H1 (cell line): ENCODE results near the gene SLC45A1. TPM values are rescaled to one million over a fixed set of nuclear protein-coding genes. Genes with fewer than 3 reads are reported as not detected.

Experiments used
- CTCF ChIA-PET: fragments of 300-600 bp; sonication (Branson Sonifier 250); formaldehyde crosslinking; loops from one replicate; lab custom pipeline; 2021; ENCODE audit not compliant: partially characterized antibody; lab: Charles Lee
- POLR2A ChIA-PET: fragments of 300-600 bp; sonication (Branson Sonifier 250); formaldehyde crosslinking; loops from one replicate; lab custom pipeline; 2021; ENCODE audit warnings: inconsistent platforms; ENCODE audit not compliant: partially characterized antibody; lab: Charles Lee
- DNase-seq, 2 experiments: peaks; one replicate each; pipeline versions ENCODE4 v3.0.0 to v3.0.0-alpha.2; 2010 to 2022; ENCODE audit warnings: low spot score in 2 of 2, low read depth in 1 of 2, mixed read lengths in 1 of 2
- FAIRE-seq: peaks from 2 replicates; lab custom pipeline; 2011; peaks lifted over from hg19 to GRCh38; lab: Jason Lieb, UNC
- H2AFZ ChIP-seq: 2 replicates; pipeline ENCODE4 v1.8.1; 2012; ENCODE audit warnings: low read length, inconsistent platforms
- H2AK5ac ChIP-seq: 2 replicates; pipeline ENCODE4 v1.6.1; 2013; ENCODE audit warnings: low read depth, low read length
- H2BK120ac ChIP-seq: replicated peaks from 2 replicates; pipeline ENCODE3; 2013; ENCODE audit warnings: low read depth, low read length, inconsistent platforms
- H2BK12ac ChIP-seq: 2 replicates; pipeline ENCODE4 v1.6.1; 2013; ENCODE audit warnings: low read depth, low read length
- H2BK15ac ChIP-seq: 2 replicates; pipeline ENCODE4 v1.6.1; 2013; ENCODE audit warnings: low read length
- H2BK20ac ChIP-seq: 2 replicates; pipeline ENCODE4 v1.6.1; 2013; ENCODE audit warnings: low read length
- H2BK5ac ChIP-seq: 2 replicates; pipeline ENCODE4 v1.6.1; 2013; ENCODE audit warnings: low read depth, low read length
- H3K14ac ChIP-seq: 2 replicates; pipeline ENCODE4 v1.6.1; 2013; ENCODE audit warnings: inconsistent platforms; ENCODE audit not compliant: insufficient read length
- H3K18ac ChIP-seq: 2 replicates; pipeline ENCODE4 v1.6.1; 2013; ENCODE audit warnings: low read length; ENCODE audit errors: extremely low read depth
- H3K23ac ChIP-seq: 2 replicates; pipeline ENCODE4 v1.6.1; 2013; ENCODE audit warnings: inconsistent platforms; ENCODE audit not compliant: insufficient read length
- H3K23me2 ChIP-seq: 2 replicates; pipeline ENCODE4 v1.6.1; 2013; ENCODE audit warnings: low read depth, low read length
- H3K27ac ChIP-seq: 2 replicates; pipeline ENCODE4 v1.6.1; 2011; ENCODE audit warnings: low read depth, low read length, inconsistent platforms
- H3K27me3 ChIP-seq, 4 experiments: replicated peaks in 1 of 4; 1 replicate in 1 of 4; 2 replicates in 3 of 4; pipeline versions ENCODE4 v1.6.1 to v1.8.1; 2011 to 2013; ENCODE audit warnings: low read length in 3 of 4, mild to moderate bottlenecking in 3 of 4, inconsistent platforms in 2 of 4, mixed read lengths in 2 of 4, moderate library complexity in 1 of 4; ENCODE audit not compliant: control insufficient read depth in 3 of 4, insufficient read depth in 3 of 4; ENCODE audit errors: extremely low read depth in 1 of 4
- H3K36me3 ChIP-seq, 4 experiments: 2 replicates each; pipeline versions ENCODE4 v1.6.1 to v1.8.1; 2011 to 2013; ENCODE audit warnings: mild to moderate bottlenecking in 4 of 4, low read length in 3 of 4, moderate library complexity in 2 of 4, control low read depth in 1 of 4, inconsistent platforms in 1 of 4; ENCODE audit not compliant: insufficient read depth in 4 of 4, control insufficient read depth in 2 of 4
- H3K4ac ChIP-seq: replicated peaks from 2 replicates; pipeline ENCODE3; 2013; ENCODE audit warnings: low read length, low read depth, mixed read lengths, inconsistent platforms; ENCODE audit not compliant: insufficient read length
- H3K4me1 ChIP-seq, 4 experiments: replicated peaks in 1 of 4; 1 replicate in 1 of 4; 2 replicates in 3 of 4; pipeline versions ENCODE4 v1.6.1 to v1.8.1; 2011 to 2013; ENCODE audit warnings: low read length in 3 of 4, inconsistent platforms in 2 of 4, mixed read lengths in 1 of 4; ENCODE audit not compliant: insufficient read depth in 4 of 4, control insufficient read depth in 3 of 4
- H3K4me2 ChIP-seq, 2 experiments: 2 replicates each; pipeline versions ENCODE4 v1.6.1 to v1.8.1; 2011 to 2013; ENCODE audit warnings: low read depth in 2 of 2, low read length in 2 of 2, control low read depth in 1 of 2, inconsistent platforms in 1 of 2, mild to moderate bottlenecking in 1 of 2; ENCODE audit not compliant: insufficient read depth in 1 of 2
- H3K4me3 ChIP-seq, 4 experiments: fragments of 200-600, 300-600 bp in 1 of 4; sonication (generic), shearing (Covaris generic), sonication (Bioruptor Twin) in 1 of 4; 2 replicates each; pipeline versions ENCODE4 v1.5.1 to v1.8.1; 2011 to 2016; ENCODE audit warnings: low read length in 4 of 4, low read depth in 3 of 4, control low read depth in 2 of 4, inconsistent platforms in 2 of 4, mild to moderate bottlenecking in 2 of 4, mixed read lengths in 1 of 4, moderate library complexity in 1 of 4; ENCODE audit not compliant: insufficient read depth in 2 of 4; ENCODE audit errors: extremely low read depth in 1 of 4
- H3K56ac ChIP-seq: replicated peaks from 2 replicates; pipeline ENCODE3; 2013; ENCODE audit warnings: low read depth, mild to moderate bottlenecking, mixed read lengths, low read length, inconsistent platforms; ENCODE audit not compliant: insufficient read length
- H3K79me1 ChIP-seq: 2 replicates; pipeline ENCODE4 v1.6.1; 2013; ENCODE audit warnings: low read depth, low read length, control low read depth
- H3K79me2 ChIP-seq, 2 experiments: 2 replicates each; pipeline versions ENCODE4 v1.6.1 to v1.8.1; 2012 to 2013; ENCODE audit warnings: low read length in 2 of 2, mild to moderate bottlenecking in 2 of 2, inconsistent platforms in 1 of 2; ENCODE audit not compliant: insufficient read depth in 2 of 2, control insufficient read depth in 1 of 2
- H3K9ac ChIP-seq, 4 experiments: replicated peaks in 1 of 4; 1 replicate in 1 of 4; 2 replicates in 3 of 4; pipeline versions ENCODE4 v1.6.1 to v1.8.1; 2011 to 2013; ENCODE audit warnings: low read depth in 3 of 4, low read length in 3 of 4, control low read depth in 2 of 4, mild to moderate bottlenecking in 2 of 4, moderate library complexity in 2 of 4, inconsistent platforms in 1 of 4; ENCODE audit errors: extremely low read depth in 1 of 4
- H3K9me3 ChIP-seq, 2 experiments: 2 replicates each; pipeline versions ENCODE4 v1.6.1 to v1.8.1; 2012 to 2013; ENCODE audit warnings: mild to moderate bottlenecking in 2 of 2, moderate library complexity in 2 of 2, control low read depth in 1 of 2, inconsistent platforms in 1 of 2, low read depth in 1 of 2, low read length in 1 of 2, mixed read lengths in 1 of 2; ENCODE audit not compliant: insufficient read depth in 2 of 2
- H4K20me1 ChIP-seq, 2 experiments: replicated peaks in 1 of 2; 2 replicates each; pipeline versions ENCODE3 to v1.8.1; 2011 to 2013; ENCODE audit warnings: inconsistent platforms in 2 of 2, low read length in 2 of 2, mild to moderate bottlenecking in 1 of 2; ENCODE audit not compliant: insufficient read depth in 2 of 2, control insufficient read depth in 1 of 2
- H4K5ac ChIP-seq: 2 replicates; pipeline ENCODE4 v1.6.1; 2013; ENCODE audit warnings: low read length, low read depth, mixed read lengths, inconsistent platforms; ENCODE audit not compliant: insufficient read length
- H4K8ac ChIP-seq: 2 replicates; pipeline ENCODE4 v1.8.0; 2013; ENCODE audit warnings: mild to moderate bottlenecking, moderate library complexity, low read length, inconsistent platforms; ENCODE audit not compliant: insufficient read depth; ENCODE audit errors: extremely low read depth
- H4K91ac ChIP-seq: replicated peaks from 2 replicates; pipeline ENCODE3; 2013; ENCODE audit warnings: low read length, mixed read lengths, inconsistent platforms; ENCODE audit not compliant: insufficient read length
- JUN ChIP-seq: IDR thresholded peaks from 2 replicates; pipeline ENCODE4 v1.6.1; 2011; ENCODE audit warnings: low read depth, mild to moderate bottlenecking, improper control_type of control experiment, low read length
- KDM1A ChIP-seq: fragments of 200-600, 300-600 bp; sonication (generic); IDR thresholded peaks from 2 replicates; pipeline ENCODE4 v1.7.1; 2016; ENCODE audit warnings: mild to moderate bottlenecking, low read length, borderline replicate concordance
- WGBS, 2 experiments: shearing (Covaris generic) in 1 of 2; methylation state at CpG; one replicate each; pipeline versions ENCODE4 v1.1.6 to v1.1.7; 2013 to 2015; ENCODE audit warnings: low lambda C conversion rate in 2 of 2, mixed read lengths in 2 of 2, inconsistent platforms in 1 of 2, low coverage in 1 of 2, missing lambda C conversion rate in 1 of 2; ENCODE audit not compliant: insufficient replicate concordance in 2 of 2, insufficient coverage in 1 of 2, insufficient read length in 1 of 2; ENCODE audit errors: extremely low coverage in 1 of 2, missing lambda C conversion rate in 1 of 2; 5-methylcytosine and 5-hydroxymethylcytosine counted together
- polyA plus RNA-seq, 7 experiments: library from polyadenylated mRNA; depleted of rRNA in 3 of 7; stranded (reverse) in 5 of 7; unstranded in 2 of 7; fragments of >200 nt in 5 of 7; fragments of 200-250 nt in 2 of 7; gene quantifications; 1 replicate in 5 of 7; 2 replicates in 1 of 7; 4 replicates in 1 of 7; pipeline versions ENCODE4 v1.2.1 to v1.2.3, GENCODE V29; 2011 to 2013; ENCODE audit warnings: missing spikeins in 2 of 7, mixed read lengths in 2 of 7
- total RNA-seq: library from RNA; stranded (reverse); fragmentation: NEBNext Ultra II Directional; extraction: Animal tissue kit (Norgen Biotek cat#: 25700); gene quantifications from 2 replicates; pipeline ENCODE4 v1.2.1, GENCODE V29; 2021

Gene SLC45A1
- total and polyA plus RNA-seq, 2 of the 8 experiments (the other 6 are each of a cell fraction or from before 2014, with no cell fraction given), result 1.0 to 1.7 TPM

- H3K4me3 ChIP-seq, result no peak overlapping the region
- 0 out of 2 replicates have a peak overlapping the region, but pooled peaks have one; percentile 21 for H3K27ac ChIP-seq
- H2AFZ ChIP-seq, result no peak overlapping the region
- no peaks in the 10 kb centered on the region for H3K27me3 ChIP-seq
- H3K4me1 ChIP-seq, result peaks cover 2 to 22% (median 14%) of the 10 kb centered on the region in 4 experiments; a peak in 5 of 7 replicates
- H3K79me1 ChIP-seq, result peaks cover 25% of the 10 kb centered on the region
- H3K23ac ChIP-seq, result no peak overlapping the region
- no peak overlapping the region for H3K56ac ChIP-seq
- no peaks in the 10 kb centered on the region for H3K23me2 ChIP-seq
- H4K91ac ChIP-seq, result no peak overlapping the region
- H2AK5ac ChIP-seq, result no peak overlapping the region
- H2BK120ac ChIP-seq, result no peak overlapping the region
- H3K4ac ChIP-seq, result no peak overlapping the region
- POLR2A ChIA-PET, result interaction anchor here (1.1 kb wide), 1 partner anchor 391 kb away, joined by 3 read pairs; no protein-coding TSS in a partner anchor
- no peak overlapping the region for H3K4me2 ChIP-seq
- H4K5ac ChIP-seq, result no peak overlapping the region
- H2BK20ac ChIP-seq, result no peak overlapping the region
- peaks cover 0 to 3% (median 0%) of the 10 kb centered on the region in 4 experiments; a peak in 2 of 8 replicates for H3K36me3 ChIP-seq
- CTCF ChIA-PET, result interaction anchor here (0.9 to 1.8 kb wide), 8 partner anchors 14 to 86 kb away, joined by 3 to 7 read pairs (median 4); no protein-coding TSS in a partner anchor
- peaks cover 0 to 71% of the 10 kb centered on the region in 2 experiments; a peak in 3 of 4 replicates for H3K79me2 ChIP-seq
- H2BK5ac ChIP-seq, result no peak overlapping the region
- no peak overlapping the region for H2BK12ac ChIP-seq
- WGBS, 2 experiments, result 89% methylated on average over 10 of the region's 10 CpGs; no CpG with 5 or more reads in 1 of the 2 experiments
- no peak overlapping the region for H3K18ac ChIP-seq
- TF ChIP-seq KDM1A, result no peak
- no peak for TF ChIP-seq JUN
- DNase-seq (no peak), FAIRE-seq (no peak)
- no peak overlapping the region for H4K8ac ChIP-seq
- H3K14ac ChIP-seq, result no peak overlapping the region
- no peak overlapping the region for H2BK15ac ChIP-seq
- no peaks in the 10 kb centered on the region for H3K9me3 ChIP-seq
- H4K20me1 ChIP-seq, result peaks cover 11 to 26% of the 10 kb centered on the region in 2 experiments
- H3K9ac ChIP-seq, result no peak overlapping the region; a peak in 2 of 7 replicates
Observed at GRCh38 chr1:8378981-8379470, 61.1 kb downstream of the SLC45A1 start.
